GM12878 (cell line): Measurements from ENCODE around the gene COL19A1. TPM values are rescaled to one million over a fixed set of nuclear protein-coding genes. Genes with fewer than 3 reads are reported as not detected.

ENCODE experiments used
- ATAC-seq: fragments of 200-7000 bp; cut with Tn5 transposase; 3 replicates; pipeline ENCODE4 v1.9.1; 2020; ENCODE audit warnings: mild to moderate bottlenecking, moderate library complexity
- BruUV-seq: library from RNA; stranded (reverse); fragments of 400-500 nt; replicated peaks from 2 replicates; lab custom pipeline; 2021; lab: Mats Ljungman, UMichigan
- CTCF ChIA-PET: fragments of 300-600 bp; sonication (Branson Sonifier 250); formaldehyde crosslinking; extraction: SDS; loops from one replicate; lab custom pipeline; 2021; ENCODE audit warnings: inconsistent platforms; lab: Yijun Ruan, JAX
- POLR2A ChIA-PET: fragments of 350-600 bp; formaldehyde crosslinking; extraction: SDS; loops from one replicate; lab custom pipeline; 2021; ENCODE audit warnings: inconsistent platforms; lab: Charles Lee
- RAD21 ChIA-PET: fragments of 300-600 bp; sonication (Branson Sonifier 250); formaldehyde crosslinking; loops from one replicate; lab custom pipeline; 2023; ENCODE audit warnings: antibody characterized with exemption; ENCODE audit not compliant: unreplicated experiment; lab: Charles Lee
- SMC1A ChIA-PET: fragments of 300-600 bp; sonication (Branson Sonifier 250); formaldehyde crosslinking; loops from one replicate; lab custom pipeline; 2023; ENCODE audit not compliant: unreplicated experiment, uncharacterized antibody; lab: Charles Lee
- DNase-seq: peaks from one replicate; pipeline ENCODE4 v3.0.0-alpha.2; 2011; ENCODE audit warnings: low read depth, low spot score
- FAIRE-seq: peaks from 3 replicates; lab custom pipeline; 2011; peaks lifted over from hg19 to GRCh38; lab: Jason Lieb, UNC
- H2AFZ ChIP-seq: 2 replicates; pipeline ENCODE4 v1.6.0; 2011; ENCODE audit warnings: low read depth, low read length, control low read depth; ENCODE audit not compliant: control insufficient read depth
- H3K27ac ChIP-seq: 2 replicates; pipeline ENCODE4 v1.5.1; 2011; ENCODE audit warnings: control low read depth; ENCODE audit not compliant: control insufficient read depth, insufficient read depth
- H3K27me3 ChIP-seq, 2 experiments: replicated peaks in 1 of 2; 2 replicates each; pipeline versions ENCODE4 v1.6.0 to v1.6.1; 2011; ENCODE audit warnings: low read length in 1 of 2; ENCODE audit not compliant: control insufficient read depth in 2 of 2, insufficient read depth in 2 of 2
- H3K36me3 ChIP-seq, 2 experiments: 2 replicates each; pipeline ENCODE4 v1.5.1; 2011; ENCODE audit warnings: low read length in 1 of 2; ENCODE audit not compliant: control insufficient read depth in 2 of 2, insufficient read depth in 2 of 2
- H3K4me1 ChIP-seq: 2 replicates; pipeline ENCODE4 v1.6.1; 2011; ENCODE audit warnings: mild to moderate bottlenecking, low read length, moderate library complexity, mixed read lengths; ENCODE audit not compliant: control insufficient read depth, insufficient read depth
- H3K4me2 ChIP-seq: 2 replicates; pipeline ENCODE4 v1.6.0; 2011; ENCODE audit warnings: control low read depth; ENCODE audit not compliant: control insufficient read depth, insufficient read depth
- H3K4me3 ChIP-seq: fragments of 200-600 bp; sonication (generic); 2 replicates; pipeline ENCODE4 v1.5.1; 2016
- H3K79me2 ChIP-seq: 2 replicates; pipeline ENCODE4 v1.6.0; 2011; ENCODE audit warnings: low read length; ENCODE audit not compliant: control insufficient read depth, insufficient read depth
- H3K9ac ChIP-seq: 2 replicates; pipeline ENCODE4 v1.8.0; 2011; ENCODE audit warnings: low read length, control low read depth, mixed read lengths; ENCODE audit not compliant: control insufficient read depth, insufficient read depth
- H3K9me3 ChIP-seq: replicated peaks from 3 replicates; pipeline ENCODE4 v1.5.1; 2011; ENCODE audit warnings: mild to moderate bottlenecking, low read length; ENCODE audit not compliant: control insufficient read depth, insufficient read depth
- H4K20me1 ChIP-seq: 2 replicates; pipeline ENCODE4 v1.6.0; 2011; ENCODE audit not compliant: control insufficient read depth, insufficient read depth
- CBFB ChIP-seq: IDR thresholded peaks from 2 replicates; pipeline ENCODE4 v1.6.1; 2016; ENCODE audit warnings: antibody characterized with exemption, low read depth
- IKZF2 ChIP-seq, 2 experiments: fragments of 450-650 bp; IDR thresholded peaks; 2 replicates each; pipeline ENCODE4 v1.6.1; 2017; ENCODE audit warnings: mild to moderate bottlenecking in 2 of 2, moderate library complexity in 2 of 2
- LARP7 ChIP-seq: fragments of 450-650 bp; IDR thresholded peaks from 2 replicates; pipeline ENCODE4 v1.6.1; 2017; ENCODE audit warnings: mild to moderate bottlenecking
- NFIC ChIP-seq: IDR thresholded peaks from 2 replicates; pipeline ENCODE4 v1.6.1; 2012; ENCODE audit warnings: low read depth, mild to moderate bottlenecking, inconsistent platforms, low read length, moderate library complexity
- SMARCA5 ChIP-seq: fragments of 450-650 bp; IDR thresholded peaks from 2 replicates; pipeline ENCODE4 v1.6.1; 2017; ENCODE audit warnings: mild to moderate bottlenecking
- STAT1 ChIP-seq: fragments of 450-650 bp; conservative IDR thresholded peaks from 2 replicates; pipeline ENCODE4 v1.6.1; 2014; ENCODE audit warnings: antibody characterized with exemption, mild to moderate bottlenecking
- WGBS: methylation state at CpG from one replicate; pipeline ENCODE4 v1.1.6; 2016; ENCODE audit warnings: low lambda C conversion rate; ENCODE audit not compliant: insufficient replicate concordance, insufficient coverage; ENCODE audit errors: missing lambda C conversion rate; 5-methylcytosine and 5-hydroxymethylcytosine counted together
- in situ Hi-C: fragments of 300-500 bp; cut with MboI; formaldehyde crosslinking; loops from 9 replicates; pipeline ENCODE4 v1.14.3; 2018; ENCODE audit warnings: mixed read lengths
- intact Hi-C: fragments of 100-400 bp; cut with micrococcal nuclease; formaldehyde crosslinking; loops from one replicate; pipeline ENCODE4 v1.14.2; 2022; ENCODE audit not compliant: unreplicated experiment
- polyA plus RNA-seq, 11 experiments: library from polyadenylated mRNA; depleted of rRNA in 4 of 11; unstranded in 6 of 11; stranded (reverse) in 5 of 11; fragments of >200 nt; fragmentation: Nextera tagmentation in 4 of 11; fragmentation: Illumina TruSeq in 1 of 11; extraction: Ambion mirVana in 4 of 11; extraction: Trizol in 1 of 11; gene quantifications; 1 replicate in 1 of 11; 2 replicates in 10 of 11; pipeline versions ENCODE4 v1.2.1 to v1.2.3, GENCODE V29; 2011 to 2016; ENCODE audit warnings: inconsistent platforms in 2 of 11, missing spikeins in 2 of 11, low read depth in 1 of 11
- total RNA-seq, 4 experiments: library from RNA; depleted of rRNA in 3 of 4; stranded (reverse); fragments of >200 nt in 3 of 4; fragmentation: Illumina TruSeq in 1 of 4; extraction: Trizol in 1 of 4; gene quantifications; 2 replicates each; pipeline versions ENCODE4 v1.2.1 to v1.2.3, GENCODE V29; 2013 to 2021
- TF ChIP-seq, protein P1 (sequence below): IDR thresholded peaks from 2 replicates; pipeline ENCODE4 v1.6.1; 2012; ENCODE audit warnings: improper control_type of control experiment, low read depth, low read length; ENCODE audit not compliant: insufficient replicate concordance
- TF ChIP-seq, protein P2 (sequence below): fragments of 450-650 bp; IDR thresholded peaks from 2 replicates; pipeline ENCODE4 v1.6.1; 2014; ENCODE audit warnings: mild to moderate bottlenecking
- TF ChIP-seq, protein P3 (sequence below): fragments of 450-650 bp; IDR thresholded peaks from 2 replicates; pipeline ENCODE4 v1.6.1; 2016; ENCODE audit warnings: mild to moderate bottlenecking
- TF ChIP-seq, protein P4 (sequence below): fragments of 450-650 bp; IDR thresholded peaks from 2 replicates; pipeline ENCODE4 v1.6.1; 2016; ENCODE audit warnings: mild to moderate bottlenecking, moderate library complexity, borderline replicate concordance

The COL19A1 gene
- total and polyA plus RNA-seq, 10 of the 15 experiments (the other 5 are each of a cell fraction or from before 2014, with no cell fraction given): 1.1 to 13.5 (median 4.1) TPM

DNA sequence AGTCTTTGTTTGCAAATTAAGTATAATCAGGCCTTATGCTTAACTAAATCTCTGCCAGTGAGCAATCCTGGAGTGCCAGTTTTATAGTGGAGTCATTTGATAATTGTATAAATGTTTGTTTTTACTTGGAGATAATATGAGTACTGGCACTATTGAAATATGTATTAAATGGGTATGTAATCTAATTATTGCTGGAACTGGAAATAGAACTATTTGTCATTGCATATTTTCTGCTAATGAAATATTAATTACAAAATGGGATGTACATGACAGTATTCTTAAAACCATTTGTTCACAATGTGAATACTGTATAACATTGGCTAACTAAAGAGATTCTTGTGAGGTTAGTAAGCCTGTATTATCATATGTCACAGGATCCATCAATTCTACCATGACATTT lies 49.0 kb upstream of the COL19A1 start (continued):
- TF ChIP-seq, protein P1, sequence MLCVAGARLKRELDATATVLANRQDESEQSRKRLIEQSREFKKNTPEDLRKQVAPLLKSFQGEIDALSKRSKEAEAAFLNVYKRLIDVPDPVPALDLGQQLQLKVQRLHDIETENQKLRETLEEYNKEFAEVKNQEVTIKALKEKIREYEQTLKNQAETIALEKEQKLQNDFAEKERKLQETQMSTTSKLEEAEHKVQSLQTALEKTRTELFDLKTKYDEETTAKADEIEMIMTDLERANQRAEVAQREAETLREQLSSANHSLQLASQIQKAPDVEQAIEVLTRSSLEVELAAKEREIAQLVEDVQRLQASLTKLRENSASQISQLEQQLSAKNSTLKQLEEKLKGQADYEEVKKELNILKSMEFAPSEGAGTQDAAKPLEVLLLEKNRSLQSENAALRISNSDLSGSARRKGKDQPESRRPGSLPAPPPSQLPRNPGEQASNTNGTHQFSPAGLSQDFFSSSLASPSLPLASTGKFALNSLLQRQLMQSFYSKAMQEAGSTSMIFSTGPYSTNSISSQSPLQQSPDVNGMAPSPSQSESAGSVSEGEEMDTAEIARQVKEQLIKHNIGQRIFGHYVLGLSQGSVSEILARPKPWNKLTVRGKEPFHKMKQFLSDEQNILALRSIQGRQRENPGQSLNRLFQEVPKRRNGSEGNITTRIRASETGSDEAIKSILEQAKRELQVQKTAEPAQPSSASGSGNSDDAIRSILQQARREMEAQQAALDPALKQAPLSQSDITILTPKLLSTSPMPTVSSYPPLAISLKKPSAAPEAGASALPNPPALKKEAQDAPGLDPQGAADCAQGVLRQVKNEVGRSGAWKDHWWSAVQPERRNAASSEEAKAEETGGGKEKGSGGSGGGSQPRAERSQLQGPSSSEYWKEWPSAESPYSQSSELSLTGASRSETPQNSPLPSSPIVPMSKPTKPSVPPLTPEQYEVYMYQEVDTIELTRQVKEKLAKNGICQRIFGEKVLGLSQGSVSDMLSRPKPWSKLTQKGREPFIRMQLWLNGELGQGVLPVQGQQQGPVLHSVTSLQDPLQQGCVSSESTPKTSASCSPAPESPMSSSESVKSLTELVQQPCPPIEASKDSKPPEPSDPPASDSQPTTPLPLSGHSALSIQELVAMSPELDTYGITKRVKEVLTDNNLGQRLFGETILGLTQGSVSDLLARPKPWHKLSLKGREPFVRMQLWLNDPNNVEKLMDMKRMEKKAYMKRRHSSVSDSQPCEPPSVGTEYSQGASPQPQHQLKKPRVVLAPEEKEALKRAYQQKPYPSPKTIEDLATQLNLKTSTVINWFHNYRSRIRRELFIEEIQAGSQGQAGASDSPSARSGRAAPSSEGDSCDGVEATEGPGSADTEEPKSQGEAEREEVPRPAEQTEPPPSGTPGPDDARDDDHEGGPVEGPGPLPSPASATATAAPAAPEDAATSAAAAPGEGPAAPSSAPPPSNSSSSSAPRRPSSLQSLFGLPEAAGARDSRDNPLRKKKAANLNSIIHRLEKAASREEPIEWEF: no peak
- TF ChIP-seq NFIC (no peak), CBFB (no peak)
- TF ChIP-seq, protein P2, sequence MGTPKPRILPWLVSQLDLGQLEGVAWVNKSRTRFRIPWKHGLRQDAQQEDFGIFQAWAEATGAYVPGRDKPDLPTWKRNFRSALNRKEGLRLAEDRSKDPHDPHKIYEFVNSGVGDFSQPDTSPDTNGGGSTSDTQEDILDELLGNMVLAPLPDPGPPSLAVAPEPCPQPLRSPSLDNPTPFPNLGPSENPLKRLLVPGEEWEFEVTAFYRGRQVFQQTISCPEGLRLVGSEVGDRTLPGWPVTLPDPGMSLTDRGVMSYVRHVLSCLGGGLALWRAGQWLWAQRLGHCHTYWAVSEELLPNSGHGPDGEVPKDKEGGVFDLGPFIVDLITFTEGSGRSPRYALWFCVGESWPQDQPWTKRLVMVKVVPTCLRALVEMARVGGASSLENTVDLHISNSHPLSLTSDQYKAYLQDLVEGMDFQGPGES: no peak

DNA sequence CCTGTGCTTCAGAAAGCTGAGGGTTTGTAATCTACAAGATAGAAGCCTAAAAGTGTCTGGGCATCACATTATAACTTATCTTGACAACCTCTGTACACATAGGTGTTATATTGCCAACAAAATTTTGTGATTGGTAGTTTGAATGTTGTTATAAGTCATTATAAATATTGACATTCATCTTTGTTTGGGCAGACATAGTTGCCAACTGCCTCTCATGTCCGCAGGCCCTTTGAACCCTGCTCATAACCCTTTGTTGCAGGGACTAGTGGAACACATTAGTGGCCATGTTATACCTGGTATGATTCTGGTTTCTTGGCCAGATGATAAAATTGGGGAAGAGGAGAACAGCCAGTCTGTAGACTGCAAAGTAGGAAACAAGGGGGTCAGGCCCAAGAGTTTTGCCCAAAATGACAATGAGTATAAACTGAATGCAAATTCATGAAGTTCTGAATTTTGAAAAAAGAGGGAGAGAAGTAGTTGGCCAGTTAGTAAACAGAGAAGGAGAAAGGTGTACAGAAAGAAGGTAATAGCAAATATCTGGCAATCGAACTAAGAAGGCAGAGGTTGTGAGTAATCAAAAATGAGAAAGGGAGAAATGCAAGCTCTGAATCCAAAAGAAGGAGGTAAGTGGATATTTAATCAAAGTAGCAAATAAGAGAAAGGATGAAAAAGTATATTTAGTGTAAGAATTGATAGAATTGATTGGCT lies 48.0 kb upstream of the COL19A1 start:
- RAD21 ChIA-PET: interaction anchor here (1.4 kb wide), 1 partner anchor 16 kb away, joined by 4 read pairs; no protein-coding TSS in a partner anchor
- Histone ChIP-seq H3K4me2 (no peak overlapping the region), H4K20me1 (no peaks in the 10 kb centered on the region), H3K36me3 (no peaks in the 10 kb centered on the region), H3K79me2 (no peaks in the 10 kb centered on the region; the same call in 1 of the 2 replicates), H3K4me1 (peaks cover 35% of the 10 kb centered on the region), H3K9me3 (no peaks in the 10 kb centered on the region), H3K4me3 (no peak overlapping the region), H3K9ac (no peak overlapping the region), H3K27ac (no peak overlapping the region), H3K27me3 (no peaks in the 10 kb centered on the region), H2AFZ (no peak overlapping the region)
- no peak for DNase-seq
- SMC1A ChIA-PET: interaction anchor here (1.0 to 3.2 kb wide), 2 partner anchors 16 to 66 kb away, joined by 3 to 10 read pairs; no protein-coding TSS in a partner anchor
- WGBS: 100% methylated on average over 2 of the region's 2 CpGs
- intact Hi-C loops (no loop called here), in situ Hi-C loops (no loop called here)
- no peak for FAIRE-seq
- ATAC-seq: no peak
- POLR2A ChIA-PET: interaction anchor here (0.7 to 0.9 kb wide), 2 partner anchors 22 to 24 kb away, joined by 3 to 5 read pairs; no protein-coding TSS in a partner anchor
- CTCF ChIA-PET: no interaction called here
- no TSS peak for BruUV-seq
- TF ChIP-seq, protein P3, sequence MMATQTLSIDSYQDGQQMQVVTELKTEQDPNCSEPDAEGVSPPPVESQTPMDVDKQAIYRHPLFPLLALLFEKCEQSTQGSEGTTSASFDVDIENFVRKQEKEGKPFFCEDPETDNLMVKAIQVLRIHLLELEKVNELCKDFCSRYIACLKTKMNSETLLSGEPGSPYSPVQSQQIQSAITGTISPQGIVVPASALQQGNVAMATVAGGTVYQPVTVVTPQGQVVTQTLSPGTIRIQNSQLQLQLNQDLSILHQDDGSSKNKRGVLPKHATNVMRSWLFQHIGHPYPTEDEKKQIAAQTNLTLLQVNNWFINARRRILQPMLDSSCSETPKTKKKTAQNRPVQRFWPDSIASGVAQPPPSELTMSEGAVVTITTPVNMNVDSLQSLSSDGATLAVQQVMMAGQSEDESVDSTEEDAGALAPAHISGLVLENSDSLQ: no peak
- no peak for TF ChIP-seq SMARCA5
- no peak for TF ChIP-seq STAT1
- TF ChIP-seq LARP7: no peak
- TF ChIP-seq IKZF2 (IDR thresholded peaks at IDR 0.05): no peak
- TF ChIP-seq, protein P4, sequence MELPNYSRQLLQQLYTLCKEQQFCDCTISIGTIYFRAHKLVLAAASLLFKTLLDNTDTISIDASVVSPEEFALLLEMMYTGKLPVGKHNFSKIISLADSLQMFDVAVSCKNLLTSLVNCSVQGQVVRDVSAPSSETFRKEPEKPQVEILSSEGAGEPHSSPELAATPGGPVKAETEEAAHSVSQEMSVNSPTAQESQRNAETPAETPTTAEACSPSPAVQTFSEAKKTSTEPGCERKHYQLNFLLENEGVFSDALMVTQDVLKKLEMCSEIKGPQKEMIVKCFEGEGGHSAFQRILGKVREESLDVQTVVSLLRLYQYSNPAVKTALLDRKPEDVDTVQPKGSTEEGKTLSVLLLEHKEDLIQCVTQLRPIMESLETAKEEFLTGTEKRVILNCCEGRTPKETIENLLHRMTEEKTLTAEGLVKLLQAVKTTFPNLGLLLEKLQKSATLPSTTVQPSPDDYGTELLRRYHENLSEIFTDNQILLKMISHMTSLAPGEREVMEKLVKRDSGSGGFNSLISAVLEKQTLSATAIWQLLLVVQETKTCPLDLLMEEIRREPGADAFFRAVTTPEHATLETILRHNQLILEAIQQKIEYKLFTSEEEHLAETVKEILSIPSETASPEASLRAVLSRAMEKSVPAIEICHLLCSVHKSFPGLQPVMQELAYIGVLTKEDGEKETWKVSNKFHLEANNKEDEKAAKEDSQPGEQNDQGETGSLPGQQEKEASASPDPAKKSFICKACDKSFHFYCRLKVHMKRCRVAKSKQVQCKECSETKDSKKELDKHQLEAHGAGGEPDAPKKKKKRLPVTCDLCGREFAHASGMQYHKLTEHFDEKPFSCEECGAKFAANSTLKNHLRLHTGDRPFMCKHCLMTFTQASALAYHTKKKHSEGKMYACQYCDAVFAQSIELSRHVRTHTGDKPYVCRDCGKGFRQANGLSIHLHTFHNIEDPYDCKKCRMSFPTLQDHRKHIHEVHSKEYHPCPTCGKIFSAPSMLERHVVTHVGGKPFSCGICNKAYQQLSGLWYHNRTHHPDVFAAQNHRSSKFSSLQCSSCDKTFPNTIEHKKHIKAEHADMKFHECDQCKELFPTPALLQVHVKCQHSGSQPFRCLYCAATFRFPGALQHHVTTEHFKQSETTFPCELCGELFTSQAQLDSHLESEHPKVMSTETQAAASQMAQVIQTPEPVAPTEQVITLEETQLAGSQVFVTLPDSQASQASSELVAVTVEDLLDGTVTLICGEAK: no peak
